Prostate gland (tissue), 2 donors: ENCODE results near the gene GOLGA6A. TPM values are rescaled to one million over a fixed set of nuclear protein-coding genes. Genes with fewer than 3 reads are reported as not detected.
"Not testable (repeated sequence)": the region's sequence is repeated elsewhere in the genome, so short reads cannot be mapped to it uniquely, and the experiment has no call there.

Experiments used
- DNase-seq: peaks from one replicate; pipeline ENCODE4 v3.0.0-alpha.2; 2019; ENCODE audit warnings: low spot score
- H3K27ac ChIP-seq, 2 donors: fragments of 200-600 bp; sonication (generic); 2 replicates each; pipeline ENCODE4 v1.5.1; 2017 to 2019
- H3K27me3 ChIP-seq: fragments of 200-600 bp; sonication (generic); replicated peaks from 2 replicates; pipeline ENCODE4 v1.5.1; 2019; ENCODE audit not compliant: insufficient read depth
- H3K36me3 ChIP-seq, 2 donors: fragments of 200-600 bp; sonication (generic); 1 replicate in 1 of 2; 2 replicates in 1 of 2; pipeline versions ENCODE4 v1.5.1 to v1.8.1; 2017 to 2019
- H3K4me1 ChIP-seq: fragments of 200-600 bp; sonication (generic); replicated peaks from 2 replicates; pipeline ENCODE4 v1.5.1; 2019
- H3K4me3 ChIP-seq, 2 donors: fragments of 200-600 bp; sonication (generic); 2 replicates each; pipeline ENCODE4 v1.5.1; 2017 to 2019
- H3K9me3 ChIP-seq: fragments of 200-600 bp; sonication (generic); 2 replicates; pipeline ENCODE4 v1.5.1; 2017
- POLR2A ChIP-seq: fragments of 450-650 bp; IDR thresholded peaks from one replicate; pipeline ENCODE4 v1.6.1; 2016; ENCODE audit warnings: antibody characterized with exemption, mild to moderate bottlenecking
- POLR2AphosphoS5 ChIP-seq: sonication (generic); formaldehyde crosslinking; IDR thresholded peaks from one replicate; pipeline ENCODE4 v1.6.1; 2017; ENCODE audit warnings: antibody characterized with exemption
- WGBS: methylation state at CpG from one replicate; pipeline ENCODE4 v1.1.5; 2018; 5-methylcytosine and 5-hydroxymethylcytosine counted together
- intact Hi-C: fragments of 100-400 bp; cut with DNase I; formaldehyde crosslinking; loops from one replicate; pipeline ENCODE4 v1.14.2; 2022
- total RNA-seq, 2 donors: library from RNA; depleted of rRNA; stranded (reverse); fragments of >200 nt; gene quantifications; one replicate each; pipeline ENCODE4 v1.1.0, GENCODE V29; 2016
- TF ChIP-seq, protein P1 (sequence below), 4 experiments: fragments of 200-600 bp in 2 of 4; fragments of 450-650 bp in 2 of 4; sonication (generic) in 2 of 4; IDR thresholded peaks; 1 replicate in 3 of 4; 2 replicates in 1 of 4; pipeline ENCODE4 v1.5.1; 2016 to 2019; ENCODE audit warnings: antibody characterized with exemption in 4 of 4, mild to moderate bottlenecking in 2 of 4, moderate library complexity in 2 of 4

The GOLGA6A gene
- total RNA-seq, 2 donors from 2014 or later, result 4.4 TPM; not detected in 1

- Histone ChIP-seq H3K36me3 (no peaks in the 10 kb centered on the region), H3K27me3 (no peaks in the 10 kb centered on the region), H3K9me3 (no peaks in the 10 kb centered on the region), H3K4me1 (no peaks in the 10 kb centered on the region), H3K27ac (no peak overlapping the region), H3K4me3 (no peak overlapping the region)
- DNase-seq, result no peak
- TF ChIP-seq, protein P1, sequence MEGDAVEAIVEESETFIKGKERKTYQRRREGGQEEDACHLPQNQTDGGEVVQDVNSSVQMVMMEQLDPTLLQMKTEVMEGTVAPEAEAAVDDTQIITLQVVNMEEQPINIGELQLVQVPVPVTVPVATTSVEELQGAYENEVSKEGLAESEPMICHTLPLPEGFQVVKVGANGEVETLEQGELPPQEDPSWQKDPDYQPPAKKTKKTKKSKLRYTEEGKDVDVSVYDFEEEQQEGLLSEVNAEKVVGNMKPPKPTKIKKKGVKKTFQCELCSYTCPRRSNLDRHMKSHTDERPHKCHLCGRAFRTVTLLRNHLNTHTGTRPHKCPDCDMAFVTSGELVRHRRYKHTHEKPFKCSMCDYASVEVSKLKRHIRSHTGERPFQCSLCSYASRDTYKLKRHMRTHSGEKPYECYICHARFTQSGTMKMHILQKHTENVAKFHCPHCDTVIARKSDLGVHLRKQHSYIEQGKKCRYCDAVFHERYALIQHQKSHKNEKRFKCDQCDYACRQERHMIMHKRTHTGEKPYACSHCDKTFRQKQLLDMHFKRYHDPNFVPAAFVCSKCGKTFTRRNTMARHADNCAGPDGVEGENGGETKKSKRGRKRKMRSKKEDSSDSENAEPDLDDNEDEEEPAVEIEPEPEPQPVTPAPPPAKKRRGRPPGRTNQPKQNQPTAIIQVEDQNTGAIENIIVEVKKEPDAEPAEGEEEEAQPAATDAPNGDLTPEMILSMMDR (IDR thresholded peaks at IDR 0.05), result no peak
- no peak for TF ChIP-seq POLR2A
- no peak for TF ChIP-seq POLR2AphosphoS5
- 61% methylated on average over 6 of the region's 6 CpGs for WGBS
- intact Hi-C loops, result no loop called here
Observed at GRCh38 chr15:74060251-74060650, 22.1 kb downstream of the GOLGA6A start.

- H3K36me3 ChIP-seq, DNase-seq, H3K27me3 ChIP-seq, H3K9me3 ChIP-seq, H3K4me1 ChIP-seq, intact Hi-C loops, H3K27ac ChIP-seq, H3K4me3 ChIP-seq: not testable (repeated sequence)
- 95% methylated on average over 6 of the region's 6 CpGs for WGBS
Observed at GRCh38 chr15:74059050-74059833, 23.1 kb downstream of the GOLGA6A start.

DNA sequence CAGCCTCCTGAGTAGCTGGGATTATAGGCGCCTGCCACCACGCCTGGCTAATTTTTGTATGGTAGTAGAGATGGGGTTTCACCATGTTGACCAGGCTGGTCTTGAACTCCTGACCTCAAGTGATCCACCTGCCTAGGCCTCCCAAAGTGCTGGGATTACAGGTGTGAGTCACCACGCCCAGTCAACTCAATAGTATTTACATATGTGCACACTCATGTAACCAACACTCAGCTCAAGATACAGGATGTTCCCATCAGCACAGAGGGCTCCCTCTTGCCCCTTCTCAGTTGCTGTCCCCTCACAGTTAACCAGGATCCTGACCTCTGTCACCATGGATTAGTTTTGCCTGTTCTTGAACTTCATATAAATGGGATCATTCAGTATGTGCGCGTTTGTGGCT is 26.0 kb downstream of the GOLGA6A start:
- DNase-seq, H3K9me3 ChIP-seq, H3K27me3 ChIP-seq, H3K36me3 ChIP-seq, H3K4me1 ChIP-seq, H3K4me3 ChIP-seq, H3K27ac ChIP-seq, intact Hi-C loops: not testable (repeated sequence)
- 94% methylated on average over 5 of the region's 5 CpGs for WGBS

- intact Hi-C loops, result no loop called here
- 97% methylated on average over 2 of the region's 2 CpGs for WGBS
- H3K36me3 ChIP-seq, result no peaks in the 10 kb centered on the region
- no peak overlapping the region for H3K4me3 ChIP-seq
- H3K27me3 ChIP-seq, result no peaks in the 10 kb centered on the region
- H3K9me3 ChIP-seq, result no peaks in the 10 kb centered on the region
- TF ChIP-seq POLR2A (no peak), POLR2AphosphoS5 (no peak)
- TF ChIP-seq, protein P1 (IDR thresholded peaks at IDR 0.05), result no peak
- no peaks in the 10 kb centered on the region for H3K4me1 ChIP-seq
- DNase-seq, result no peak
- H3K27ac ChIP-seq, result no peak overlapping the region
Observed at GRCh38 chr15:74055804-74056203, 26.5 kb downstream of the GOLGA6A start.

GRCh38 chr15:74053941-74054529 is 28.3 kb downstream of the GOLGA6A start:
- TF ChIP-seq POLR2A, result no peak
- TF ChIP-seq, protein P1 (IDR thresholded peaks at IDR 0.05), result peak; percentile 27 to 66 (median 50)
- intact Hi-C loops, result loop anchor here (5.0 kb wide), 1 partner anchor 263 kb away; no protein-coding TSS in a partner anchor
- peak; percentile 58 for DNase-seq
- no peaks in the 10 kb centered on the region for H3K9me3 ChIP-seq
- 5% methylated on average over 17 of the region's 17 CpGs for WGBS
- H3K4me3 ChIP-seq, result no peak overlapping the region
- H3K4me1 ChIP-seq, result no peaks in the 10 kb centered on the region
- no peak overlapping the region for H3K27ac ChIP-seq
- H3K27me3 ChIP-seq, result no peaks in the 10 kb centered on the region
- no peaks in the 10 kb centered on the region for H3K36me3 ChIP-seq

GRCh38 chr15:74053517-74053916 is 28.8 kb downstream of the GOLGA6A start:
- WGBS, result 34% methylated on average over 15 of the region's 15 CpGs
- H3K27me3 ChIP-seq, result no peaks in the 10 kb centered on the region
- TF ChIP-seq, protein P1 (IDR thresholded peaks at IDR 0.05), result no peak
- no peak for TF ChIP-seq POLR2A
- TF ChIP-seq POLR2AphosphoS5, result no peak
- H3K9me3 ChIP-seq, result no peaks in the 10 kb centered on the region
- DNase-seq, result no peak
- intact Hi-C loops, result loop anchor here (5.0 kb wide), 1 partner anchor 264 kb away; no protein-coding TSS in a partner anchor
- no peaks in the 10 kb centered on the region for H3K36me3 ChIP-seq
- no peaks in the 10 kb centered on the region for H3K4me1 ChIP-seq
- no peak overlapping the region for H3K27ac ChIP-seq
- H3K4me3 ChIP-seq, result no peak overlapping the region

DNA sequence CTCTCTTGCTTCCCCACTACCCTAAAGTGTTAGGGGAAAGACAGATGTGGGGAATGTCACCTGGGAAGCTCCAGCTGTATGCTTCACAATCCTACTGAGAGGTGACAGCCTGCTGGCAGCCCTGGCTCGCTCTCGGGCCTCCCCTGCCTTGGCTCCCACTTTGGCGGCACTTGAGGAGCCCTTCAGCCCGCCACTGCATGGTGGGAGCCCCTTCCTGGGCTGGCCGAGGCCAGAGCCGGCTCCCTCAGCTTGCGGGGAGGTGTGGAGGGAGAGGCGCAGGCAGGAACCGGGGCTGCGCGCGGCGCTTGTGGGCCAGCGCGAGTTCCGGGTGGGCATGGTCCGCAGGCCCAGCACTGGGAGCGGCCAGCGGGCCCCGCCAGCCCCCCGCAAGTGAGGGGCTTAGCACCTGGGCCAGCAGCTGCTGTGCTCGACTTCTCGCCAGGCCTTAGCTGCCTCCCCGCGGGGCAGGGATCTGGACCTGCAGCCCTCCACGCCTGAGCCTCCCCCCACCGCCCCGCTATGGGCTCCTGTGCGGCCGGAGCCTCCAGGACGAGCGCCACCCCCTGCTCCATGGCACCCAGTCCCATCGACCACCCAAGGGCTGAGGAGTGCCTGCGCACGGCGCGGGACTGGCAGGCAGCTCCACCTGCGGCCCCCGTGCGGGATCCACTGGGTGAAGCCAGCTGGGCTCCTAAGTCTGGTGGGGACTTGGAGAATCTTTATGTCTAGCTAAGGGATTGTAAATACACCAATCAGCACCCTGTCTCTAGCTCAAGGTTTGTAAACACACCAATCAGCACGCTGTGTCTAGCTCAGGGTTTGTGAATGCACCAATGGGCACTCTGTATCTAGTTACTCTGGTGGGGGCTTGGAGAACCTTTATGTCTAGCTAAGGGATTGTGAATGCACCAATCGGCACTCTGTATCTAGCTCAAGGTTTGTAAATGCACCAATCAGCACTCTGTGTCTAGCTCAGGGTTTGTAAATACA is 29.8 kb downstream of the GOLGA6A start:
- not testable (repeated sequence) for DNase-seq, H3K27ac ChIP-seq, H3K9me3 ChIP-seq, H3K36me3 ChIP-seq, H3K4me3 ChIP-seq, H3K4me1 ChIP-seq, H3K27me3 ChIP-seq
- intact Hi-C loops, result loop anchor here (5.0 kb wide), 1 partner anchor 265 kb away; no protein-coding TSS in a partner anchor
- 93% methylated on average over 42 of the region's 42 CpGs for WGBS
